Activated CD4-positive, alpha-beta T cell treated with anti-CD3 and anti-CD28 coated beads, Interleukin-2, amount 50 U/mL, for 24 hours (primary cell): ENCODE measurements around the gene HOXD12.
A peak's percentile ranks its signal among the peaks of the same experiment; 100 is the strongest.

Source experiments
- DNase-seq, 2 donors: peaks; one replicate each; pipeline ENCODE4 v3.0.0-alpha.2; 2020; ENCODE audit warnings: low read depth in 1 of 2, low spot score in 1 of 2

The HOXD12 gene

GRCh38 chr2:176118601-176119339 is 19.2 kb downstream of the HOXD12 start:
- no peak for DNase-seq

GRCh38 chr2:176120364-176121189 is 21.0 kb downstream of the HOXD12 start:
- no peak for DNase-seq

- DNase-seq = no peak
Measured at GRCh38 chr2:176121190-176122051, 21.8 kb downstream of the HOXD12 start.

GRCh38 chr2:176122052-176122682 is 22.6 kb downstream of the HOXD12 start:
- no peak for DNase-seq

- no peak for DNase-seq
Measured at GRCh38 chr2:176122683-176123410, 23.3 kb downstream of the HOXD12 start, which contains the start of gene HOXD9. Gene HOXD9, plus strand, starts transcription at chr2:176122719. Its CDS starts 50 bp downstream, at chr2:176122769.

- DNase-seq = no peak
Measured at GRCh38 chr2:176123411-176124109, 24.0 kb downstream of the HOXD12 start.

- no peak for DNase-seq
Measured at GRCh38 chr2:176124110-176124946, 24.7 kb downstream of the HOXD12 start.

- no peak for DNase-seq
Measured at GRCh38 chr2:176124947-176125771, 25.6 kb downstream of the HOXD12 start.

GRCh38 chr2:176125772-176126054 is 26.1 kb downstream of the HOXD12 start:
- no peak for DNase-seq

GRCh38 chr2:176126929-176127773 is 27.6 kb downstream of the HOXD12 start:
- DNase-seq = peak; percentile 52 to 60

- no peak for DNase-seq
Measured at GRCh38 chr2:176127774-176128072, 28.1 kb downstream of the HOXD12 start.

- no peak for DNase-seq
Measured at GRCh38 chr2:176128172-176128981, 28.8 kb downstream of the HOXD12 start.

- DNase-seq = no peak
Measured at GRCh38 chr2:176128982-176129796, 29.6 kb downstream of the HOXD12 start, which contains the start of gene HOXD8. Gene HOXD8, plus strand, starts transcription at chr2:176129705. Its CDS starts 662 bp downstream, at chr2:176130367.

- DNase-seq = no peak
Measured at GRCh38 chr2:176129813-176130146, 30.2 kb downstream of the HOXD12 start.

- no peak for DNase-seq
Measured at GRCh38 chr2:176130147-176130956, 30.8 kb downstream of the HOXD12 start.
